PC-3 (cell line): Measurements from ENCODE around the gene TMEM229B. TPM values are rescaled to one million over a fixed set of nuclear protein-coding genes. Genes with fewer than 3 reads are reported as not detected.

Experiments
- ATAC-seq: fragments of 200-7000 bp; cut with Tn5 transposase; 2 replicates; pipeline ENCODE4 v1.9.1; 2020; ENCODE audit warnings: mild to moderate bottlenecking, moderate library complexity
- BruUV-seq: library from RNA; stranded (reverse); fragments of 400-500 nt; replicated peaks from 2 replicates; lab custom pipeline; 2021; lab: Mats Ljungman, UMichigan
- CTCF ChIA-PET: fragments of 300-600 bp; sonication (Branson Sonifier 250); formaldehyde crosslinking; loops from one replicate; lab custom pipeline; 2022; ENCODE audit warnings: antibody characterized with exemption; lab: Charles Lee
- POLR2A ChIA-PET: fragments of 300-600 bp; sonication (Branson Sonifier 250); formaldehyde crosslinking; loops from one replicate; lab custom pipeline; 2022; ENCODE audit warnings: antibody characterized with exemption; ENCODE audit not compliant: unreplicated experiment; lab: Charles Lee
- DNase-seq: peaks from one replicate; pipeline ENCODE4 v3.0.0-alpha.2; 2015
- H2AFZ ChIP-seq: fragments of 300-600 bp; sonication (generic); 2 replicates; pipeline ENCODE4 v1.6.0; 2016; ENCODE audit warnings: antibody characterized with exemption, low read length
- H3F3A ChIP-seq: fragments of 300-600 bp; sonication (generic); one replicate; pipeline ENCODE4 v1.6.0; 2017; ENCODE audit warnings: antibody characterized with exemption, low read length, control low read depth, mild to moderate bottlenecking; ENCODE audit not compliant: unreplicated experiment
- H3K27ac ChIP-seq: fragments of 300-600 bp; sonication (generic); 2 replicates; pipeline ENCODE4 v1.5.1; 2016; ENCODE audit warnings: mild to moderate bottlenecking, low read length
- H3K27me3 ChIP-seq: fragments of 300-600 bp; sonication (generic); 2 replicates; pipeline ENCODE4 v1.6.1; 2016; ENCODE audit warnings: low read length, mixed read lengths
- H3K36me3 ChIP-seq: fragments of 300-600 bp; sonication (generic); 2 replicates; pipeline ENCODE4 v1.6.1; 2016; ENCODE audit warnings: low read depth, mixed run types, low read length, mixed read lengths
- H3K4me1 ChIP-seq: fragments of 300-600 bp; sonication (generic); 2 replicates; pipeline ENCODE4 v1.5.1; 2016; ENCODE audit warnings: low read length; ENCODE audit not compliant: insufficient read depth
- H3K4me2 ChIP-seq: fragments of 300-600 bp; sonication (generic); 2 replicates; pipeline ENCODE4 v1.6.0; 2016; ENCODE audit warnings: low read length
- H3K4me3 ChIP-seq: fragments of 300-600 bp; sonication (generic); 2 replicates; pipeline ENCODE4 v1.5.1; 2016; ENCODE audit warnings: mild to moderate bottlenecking, low read length, mixed read lengths
- H3K79me2 ChIP-seq: fragments of 300-600 bp; sonication (generic); 2 replicates; pipeline ENCODE4 v1.6.1; 2017; ENCODE audit warnings: low read length, mixed read lengths
- H3K9ac ChIP-seq: fragments of 300-600 bp; sonication (generic); 2 replicates; pipeline ENCODE4 v1.6.0; 2016; ENCODE audit warnings: mild to moderate bottlenecking, low read length
- H3K9me2 ChIP-seq: fragments of 300-600 bp; sonication (generic); replicated peaks from 2 replicates; pipeline ENCODE4 v1.6.1; 2016; ENCODE audit warnings: mixed run types, low read length, mixed read lengths
- H3K9me3 ChIP-seq: fragments of 300-600 bp; sonication (generic); 2 replicates; pipeline ENCODE4 v1.6.1; 2016; ENCODE audit warnings: low read length, mixed read lengths
- H4K20me1 ChIP-seq: fragments of 300-600 bp; sonication (generic); 2 replicates; pipeline ENCODE4 v1.6.1; 2016; ENCODE audit warnings: low read length, mixed read lengths
- EZH2 ChIP-seq: fragments of 300-600 bp; sonication (generic); IDR thresholded peaks from one replicate; pipeline ENCODE4 v1.6.1; 2017; ENCODE audit warnings: antibody characterized with exemption, mild to moderate bottlenecking, low read length; ENCODE audit not compliant: unreplicated experiment
- EZH2phosphoT487 ChIP-seq: fragments of 300-600 bp; sonication (generic); IDR thresholded peaks from 2 replicates; pipeline ENCODE4 v1.6.1; 2018; ENCODE audit warnings: mild to moderate bottlenecking, antibody characterized with exemption, low read length, borderline replicate concordance
- intact Hi-C: fragments of 100-400 bp; cut with micrococcal nuclease; formaldehyde crosslinking; loops from 2 replicates; pipeline ENCODE4 v1.9.0; 2023
- total RNA-seq: library from RNA; depleted of rRNA; stranded (reverse); fragments of >200 nt; gene quantifications from 2 replicates; pipeline ENCODE4 v1.2.3, GENCODE V29; 2014
- TF ChIP-seq, protein P1 (sequence below): fragments of 300-600 bp; sonication (generic); conservative IDR thresholded peaks from 2 replicates; pipeline ENCODE4 v1.5.1; 2017; ENCODE audit warnings: antibody characterized with exemption, low read depth, mild to moderate bottlenecking, low read length

TMEM229B gene
- total RNA-seq, 1 experiment from 2014 or later = not detected

DNA sequence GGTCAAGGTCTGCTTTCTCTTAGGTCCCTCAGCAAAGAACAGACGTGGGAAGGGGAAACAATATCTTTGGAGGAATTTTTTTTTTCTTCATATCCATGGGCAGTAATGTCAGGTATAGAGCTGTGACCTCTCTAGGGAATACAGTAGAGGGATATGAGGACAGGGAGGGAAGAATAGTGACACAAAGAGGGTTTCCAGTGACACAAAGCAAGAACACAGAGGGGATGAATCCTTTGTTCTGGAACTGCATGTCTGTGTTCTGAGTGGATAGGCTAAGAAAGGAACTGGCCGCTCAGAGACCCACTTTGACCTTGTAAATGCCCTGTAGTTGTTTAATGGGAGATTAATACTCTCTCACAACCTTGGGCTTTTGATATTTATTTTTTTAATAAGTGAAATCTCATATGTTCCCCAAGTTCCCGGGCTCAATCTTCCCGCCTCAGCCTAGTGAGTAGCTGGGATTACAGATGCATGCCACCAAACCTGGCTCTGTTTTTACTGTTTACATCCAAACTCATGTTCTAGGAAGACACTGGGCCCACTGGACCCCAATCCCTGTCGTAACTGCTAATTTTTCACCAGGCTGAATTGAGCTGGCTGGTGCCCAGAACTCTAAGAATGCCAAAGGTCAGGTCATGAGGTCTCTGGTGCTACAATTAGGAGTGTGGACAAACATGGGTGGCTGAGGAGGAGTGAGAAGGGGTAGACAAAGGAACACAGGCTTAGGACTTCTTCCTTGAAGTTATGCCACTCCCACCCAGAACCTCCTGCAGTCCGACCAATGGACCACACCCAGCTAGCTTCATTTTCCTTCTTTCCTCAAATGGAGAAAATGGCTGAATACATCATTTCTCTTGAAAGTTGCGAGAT lies 35.5 kb upstream of the TMEM229B start:
- Histone ChIP-seq H3K4me2 (no peak overlapping the region), H3K27me3 (peaks cover 25% of the 10 kb centered on the region; the same call in 1 of the 2 replicates), H3K9me3 (no peaks in the 10 kb centered on the region), H4K20me1 (no peaks in the 10 kb centered on the region), H3K4me1 (no peaks in the 10 kb centered on the region; the same call in 1 of the 2 replicates), H3K79me2 (no peaks in the 10 kb centered on the region), H3K4me3 (no peak overlapping the region), H3K27ac (no peak overlapping the region), H2AFZ (no peak overlapping the region), H3K36me3 (no peaks in the 10 kb centered on the region), H3K9me2 (no peaks in the 10 kb centered on the region), H3F3A (no peaks in the 10 kb centered on the region), H3K9ac (no peak overlapping the region)
- CTCF ChIA-PET = interaction anchor here (1.3 kb wide), 1 partner anchor 10 kb away, joined by 3 read pairs; no protein-coding TSS in a partner anchor
- intact Hi-C loops = no loop called here
- no peak for ATAC-seq
- DNase-seq = no peak
- BruUV-seq = no TSS peak
- TF ChIP-seq EZH2 = no peak
- POLR2A ChIA-PET = interaction anchor here (0.6 kb wide), 1 partner anchor 1272 kb away, joined by 5 read pairs; no protein-coding TSS in a partner anchor

DNA sequence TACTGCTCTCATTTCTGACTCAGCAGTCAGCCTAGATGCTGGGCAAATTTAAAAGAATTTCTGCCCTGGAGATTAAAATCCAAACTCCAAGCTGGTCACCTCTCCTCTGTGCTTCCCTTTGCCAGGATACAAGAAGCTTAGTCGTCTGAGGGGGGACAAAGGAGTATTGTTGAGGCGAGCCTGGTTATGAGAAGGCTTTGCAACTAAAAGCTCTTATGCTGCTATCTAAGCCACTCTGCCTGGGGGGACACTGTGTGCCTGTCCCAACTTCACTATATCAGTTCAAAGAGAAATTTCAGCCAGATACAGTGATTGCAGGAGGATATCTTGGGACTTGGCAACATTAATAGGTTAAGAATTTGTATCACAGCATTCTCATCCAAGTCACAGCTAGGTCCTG lies 33.7 kb upstream of the TMEM229B start:
- Histone ChIP-seq H3K9ac (no peak overlapping the region), H2AFZ (no peak overlapping the region), H3K9me2 (no peaks in the 10 kb centered on the region), H3K27ac (no peak overlapping the region), H3K4me2 (no peak overlapping the region), H3K36me3 (no peaks in the 10 kb centered on the region), H3F3A (no peaks in the 10 kb centered on the region), H3K4me1 (no peaks in the 10 kb centered on the region; the same call in 1 of the 2 replicates), H3K4me3 (no peak overlapping the region), H3K9me3 (no peaks in the 10 kb centered on the region), H3K79me2 (no peaks in the 10 kb centered on the region), H4K20me1 (no peaks in the 10 kb centered on the region), H3K27me3 (peaks cover 30% of the 10 kb centered on the region; the same call in 1 of the 2 replicates)
- no peak for TF ChIP-seq EZH2
- TF ChIP-seq, protein P1, sequence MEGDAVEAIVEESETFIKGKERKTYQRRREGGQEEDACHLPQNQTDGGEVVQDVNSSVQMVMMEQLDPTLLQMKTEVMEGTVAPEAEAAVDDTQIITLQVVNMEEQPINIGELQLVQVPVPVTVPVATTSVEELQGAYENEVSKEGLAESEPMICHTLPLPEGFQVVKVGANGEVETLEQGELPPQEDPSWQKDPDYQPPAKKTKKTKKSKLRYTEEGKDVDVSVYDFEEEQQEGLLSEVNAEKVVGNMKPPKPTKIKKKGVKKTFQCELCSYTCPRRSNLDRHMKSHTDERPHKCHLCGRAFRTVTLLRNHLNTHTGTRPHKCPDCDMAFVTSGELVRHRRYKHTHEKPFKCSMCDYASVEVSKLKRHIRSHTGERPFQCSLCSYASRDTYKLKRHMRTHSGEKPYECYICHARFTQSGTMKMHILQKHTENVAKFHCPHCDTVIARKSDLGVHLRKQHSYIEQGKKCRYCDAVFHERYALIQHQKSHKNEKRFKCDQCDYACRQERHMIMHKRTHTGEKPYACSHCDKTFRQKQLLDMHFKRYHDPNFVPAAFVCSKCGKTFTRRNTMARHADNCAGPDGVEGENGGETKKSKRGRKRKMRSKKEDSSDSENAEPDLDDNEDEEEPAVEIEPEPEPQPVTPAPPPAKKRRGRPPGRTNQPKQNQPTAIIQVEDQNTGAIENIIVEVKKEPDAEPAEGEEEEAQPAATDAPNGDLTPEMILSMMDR = no peak
- no peak for TF ChIP-seq EZH2phosphoT487
- ChIA-PET POLR2A (no interaction called here), CTCF (no interaction called here)
- BruUV-seq = no TSS peak
- intact Hi-C loops = no loop called here
- no peak for DNase-seq
- ATAC-seq = no peak

GRCh38 chr14:67520482-67520881 lies 32.0 kb upstream of the TMEM229B start:
- CTCF ChIA-PET = no interaction called here
- Histone ChIP-seq H2AFZ (no peak overlapping the region), H3K9me3 (no peaks in the 10 kb centered on the region), H3K4me1 (peaks cover 4% of the 10 kb centered on the region; the same call in 1 of the 2 replicates), H3K4me2 (no peak overlapping the region), H3F3A (no peaks in the 10 kb centered on the region), H3K79me2 (no peaks in the 10 kb centered on the region), H3K9ac (no peak overlapping the region), H4K20me1 (no peaks in the 10 kb centered on the region), H3K9me2 (no peaks in the 10 kb centered on the region), H3K36me3 (no peaks in the 10 kb centered on the region), H3K27ac (no peak overlapping the region), H3K27me3 (peaks cover 26% of the 10 kb centered on the region; the same call in 1 of the 2 replicates), H3K4me3 (no peak overlapping the region)
- ATAC-seq (no peak), DNase-seq (no peak)
- intact Hi-C loops = no loop called here
- POLR2A ChIA-PET = no interaction called here
- BruUV-seq = no TSS peak
- TF ChIP-seq, protein P1 = no peak
- no peak for TF ChIP-seq EZH2phosphoT487
- TF ChIP-seq EZH2 = no peak
